Globus pallidus (tissue), 1 donor: ENCODE measurements around the gene TESK2.
"Not testable (repeated sequence)": the region's sequence is repeated elsewhere in the genome, so short reads cannot be mapped to it uniquely, and the experiment has no call there.

Source experiments
- DNase-seq: peaks from one replicate; pipeline ENCODE4 v3.0.0-alpha.2; 2015; ENCODE audit warnings: low spot score

The TESK2 gene, protein sequence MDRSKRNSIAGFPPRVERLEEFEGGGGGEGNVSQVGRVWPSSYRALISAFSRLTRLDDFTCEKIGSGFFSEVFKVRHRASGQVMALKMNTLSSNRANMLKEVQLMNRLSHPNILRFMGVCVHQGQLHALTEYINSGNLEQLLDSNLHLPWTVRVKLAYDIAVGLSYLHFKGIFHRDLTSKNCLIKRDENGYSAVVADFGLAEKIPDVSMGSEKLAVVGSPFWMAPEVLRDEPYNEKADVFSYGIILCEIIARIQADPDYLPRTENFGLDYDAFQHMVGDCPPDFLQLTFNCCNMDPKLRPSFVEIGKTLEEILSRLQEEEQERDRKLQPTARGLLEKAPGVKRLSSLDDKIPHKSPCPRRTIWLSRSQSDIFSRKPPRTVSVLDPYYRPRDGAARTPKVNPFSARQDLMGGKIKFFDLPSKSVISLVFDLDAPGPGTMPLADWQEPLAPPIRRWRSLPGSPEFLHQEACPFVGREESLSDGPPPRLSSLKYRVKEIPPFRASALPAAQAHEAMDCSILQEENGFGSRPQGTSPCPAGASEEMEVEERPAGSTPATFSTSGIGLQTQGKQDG

DNA sequence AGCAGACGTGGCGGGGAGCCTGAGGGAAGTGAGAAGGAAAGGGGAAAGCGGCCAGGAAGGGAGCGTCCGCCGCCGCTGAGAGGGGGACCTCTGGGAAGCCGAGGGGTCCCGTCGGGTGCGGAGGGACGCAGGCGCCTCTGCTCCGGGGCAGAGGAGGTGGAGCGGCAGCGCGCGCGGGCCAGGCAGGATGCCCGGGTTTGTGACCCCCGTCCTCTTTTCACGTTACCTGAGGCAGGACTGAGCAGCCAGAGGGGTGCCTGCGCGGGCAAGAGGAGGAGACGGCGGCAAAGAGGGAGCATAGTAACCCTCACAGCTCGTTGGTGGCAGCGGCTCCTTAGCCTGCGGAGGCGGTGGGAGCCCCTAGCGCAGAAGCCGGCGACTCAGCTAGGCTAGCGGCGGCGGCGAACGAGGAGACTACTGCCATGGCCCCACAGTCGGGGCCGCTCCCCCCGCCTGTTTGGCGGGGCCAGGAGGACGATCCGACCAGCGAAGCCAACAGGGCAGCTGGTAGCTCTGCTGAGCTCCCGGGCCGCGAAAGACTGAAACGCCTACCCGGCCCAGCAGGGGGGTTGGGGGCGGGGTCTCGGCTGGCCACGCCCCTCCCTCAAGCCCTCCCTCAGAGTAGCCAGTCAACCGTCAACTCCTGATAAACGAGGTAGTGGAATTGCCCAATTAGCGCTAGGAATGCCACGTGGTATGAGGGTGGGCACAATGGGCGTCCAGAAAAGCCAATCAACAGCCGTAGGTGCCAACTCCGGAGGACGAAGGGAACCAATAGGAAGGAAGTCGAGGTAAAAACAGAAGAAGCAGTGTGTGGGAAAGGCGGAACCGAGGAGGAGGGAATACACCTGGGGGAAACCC is at the start of gene TESK2:
TSS of gene TESK2 (minus strand) at position 538 of the 861 bp plus-strand sequence. CDS start 33,378 bp downstream, outside the sequence.
- peak; percentile 100 for DNase-seq

DNA sequence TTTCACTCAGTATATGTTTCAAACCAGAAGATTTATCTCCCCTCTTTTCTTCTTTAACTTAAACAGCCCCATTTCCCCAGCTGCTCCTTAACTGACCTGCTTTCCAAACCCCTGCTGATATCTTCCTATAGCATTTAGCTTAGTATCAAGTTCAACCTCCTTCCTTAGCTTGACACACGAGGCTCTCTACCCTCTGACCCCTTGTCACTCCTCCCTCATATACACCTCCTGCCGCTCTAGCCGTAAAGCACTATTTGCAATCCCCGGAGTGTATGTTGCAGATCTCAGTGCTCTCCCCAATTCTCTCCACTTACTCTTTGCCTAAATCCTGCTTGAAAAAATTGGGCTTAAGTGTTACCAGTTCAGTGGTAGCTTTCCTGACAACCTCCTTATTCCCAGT is 45.9 kb upstream of the TESK2 start:
- DNase-seq = no peak

DNA sequence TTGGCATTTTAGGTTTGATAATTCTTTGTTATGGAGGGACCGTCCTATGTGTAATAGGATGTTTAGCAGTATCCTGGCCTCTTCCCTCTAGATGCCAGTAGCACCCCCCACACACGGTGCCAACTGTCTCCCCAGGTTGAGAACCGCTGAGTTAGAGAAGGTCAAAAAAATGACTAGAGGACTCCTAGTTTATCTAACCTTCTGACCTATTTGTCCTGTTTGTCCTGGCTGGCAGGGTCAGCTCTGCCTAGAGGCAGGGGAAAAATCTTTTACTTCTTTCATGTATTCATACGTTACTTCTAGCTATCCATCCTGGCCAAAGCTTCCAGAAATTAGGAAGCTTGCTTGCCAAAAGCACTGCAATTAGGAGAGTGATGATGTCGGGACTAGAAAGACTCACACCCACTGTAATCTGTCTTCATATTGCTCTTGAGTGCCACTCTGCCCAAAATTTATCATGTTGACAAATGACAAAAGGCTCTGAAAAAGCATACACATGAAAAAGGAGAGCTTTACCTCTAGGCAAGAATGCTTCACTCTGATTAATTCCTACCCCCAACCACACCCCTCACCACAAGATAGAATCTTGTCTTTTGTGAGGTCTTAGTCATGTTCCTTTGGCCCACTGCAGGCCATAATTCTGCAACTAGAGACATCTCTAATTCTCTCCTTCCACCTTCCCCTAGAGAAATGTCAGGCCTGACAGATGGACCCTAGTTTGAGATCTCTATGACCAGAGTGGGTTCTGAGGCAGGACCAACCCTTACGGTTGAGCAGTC is 45.2 kb upstream of the TESK2 start:
- no peak for DNase-seq

DNA sequence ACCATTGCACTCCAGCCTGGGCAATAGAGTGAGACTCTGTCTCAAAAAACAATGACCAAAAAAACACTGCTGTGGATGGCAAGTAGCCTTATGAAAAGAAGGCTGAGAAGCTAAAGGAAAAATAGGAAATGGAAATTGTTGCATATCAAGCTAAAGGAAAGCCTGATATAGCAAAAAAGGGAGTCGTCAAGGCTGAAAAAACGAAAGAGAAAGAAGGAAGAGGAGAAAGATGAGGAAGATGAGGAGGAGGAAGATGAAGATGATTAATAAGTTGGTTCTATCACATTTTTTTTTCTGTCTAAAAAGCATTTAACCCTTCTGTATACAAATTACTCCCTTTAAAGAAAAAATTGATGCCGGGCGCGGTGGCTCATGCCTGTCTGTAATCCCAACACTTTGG is 40.9 kb upstream of the TESK2 start:
- DNase-seq = no peak

DNA sequence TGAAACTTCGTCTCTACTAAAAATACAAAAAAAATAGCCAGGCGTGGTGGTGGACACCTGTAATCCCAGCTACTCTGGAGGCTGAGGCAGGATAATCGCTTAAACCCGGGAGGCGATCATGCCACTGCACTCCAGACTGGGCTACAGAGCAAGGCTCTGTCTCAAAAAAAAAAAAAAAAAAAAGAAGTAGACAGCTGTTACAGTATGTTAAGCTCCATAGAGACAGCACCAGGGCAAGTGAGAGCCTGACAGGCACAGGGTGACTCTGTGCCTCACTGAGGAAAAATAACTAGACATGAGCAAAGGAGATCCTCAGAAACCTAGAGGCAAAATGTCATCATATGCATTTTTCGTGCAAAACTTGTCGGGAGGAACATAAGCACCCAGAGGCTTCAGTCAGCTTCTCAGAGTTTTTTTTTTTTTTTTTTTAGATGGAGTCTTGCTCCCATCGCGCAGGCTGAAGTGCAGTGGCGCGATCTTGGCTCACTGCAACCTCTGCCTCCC is 39.7 kb upstream of the TESK2 start:
- no peak for DNase-seq

DNA sequence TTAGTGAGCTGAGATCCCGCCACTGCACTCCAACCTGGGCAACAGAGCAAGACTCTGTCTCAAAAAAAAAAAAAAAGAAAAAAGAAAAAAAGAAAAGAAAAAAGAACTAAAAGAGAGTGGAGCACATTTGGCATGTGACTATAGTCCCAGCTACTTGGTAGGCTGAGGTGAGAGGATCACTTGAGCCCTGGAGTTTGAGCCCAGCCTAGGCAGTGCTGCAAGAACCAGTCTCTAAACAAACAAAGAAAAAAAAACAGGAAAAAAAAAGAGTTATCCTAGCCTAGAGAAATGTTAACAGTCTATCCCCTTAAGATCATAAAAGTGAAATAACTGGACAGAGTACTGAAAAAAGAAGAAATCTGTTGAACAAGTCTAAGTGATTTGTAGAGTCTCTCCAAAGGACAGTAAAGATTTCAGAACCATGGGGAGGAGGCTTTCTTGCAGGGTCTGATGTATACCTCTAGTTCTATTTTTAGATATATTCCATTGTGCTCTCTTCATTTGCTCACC is 35.2 kb upstream of the TESK2 start:
- DNase-seq = no peak

DNA sequence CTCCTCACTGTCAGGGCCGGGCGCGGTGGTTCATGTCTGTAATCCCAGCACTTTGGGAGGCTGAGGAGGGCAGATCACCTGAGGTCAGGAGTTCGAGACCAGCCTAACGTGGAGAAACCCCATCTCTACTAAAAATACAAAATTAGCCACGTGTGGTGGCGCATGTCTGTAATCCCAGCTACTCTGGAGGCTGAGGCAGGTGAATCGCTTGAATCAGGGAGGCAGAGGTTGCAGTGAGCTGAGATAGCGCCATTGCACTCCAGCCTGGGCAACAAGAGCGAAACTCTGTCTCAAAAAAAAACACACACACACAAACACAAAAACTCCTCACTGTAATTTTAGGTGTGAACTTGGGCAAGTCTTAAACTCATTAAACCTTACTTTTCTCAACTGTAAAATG is 33.0 kb upstream of the TESK2 start:
- DNase-seq = not testable (repeated sequence)

DNA sequence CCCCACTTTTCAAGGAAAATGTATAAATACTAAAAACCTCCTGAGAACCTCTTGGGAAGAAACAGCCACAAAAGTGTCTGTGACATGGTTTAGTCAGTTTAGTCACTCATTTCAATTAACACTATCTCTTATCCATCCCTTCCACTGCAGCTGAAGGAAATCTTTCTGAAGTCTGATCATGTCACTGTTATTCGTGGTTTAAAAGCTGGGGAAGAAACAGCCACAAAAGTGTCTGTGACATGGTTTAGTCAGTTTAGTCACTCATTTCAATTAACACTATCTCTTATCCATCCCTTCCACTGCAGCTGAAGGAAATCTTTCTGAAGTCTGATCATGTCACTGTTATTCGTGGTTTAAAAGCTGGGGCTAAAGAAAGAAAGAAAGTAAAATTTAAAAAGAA is 32.6 kb upstream of the TESK2 start:
- not testable (repeated sequence) for DNase-seq

DNA sequence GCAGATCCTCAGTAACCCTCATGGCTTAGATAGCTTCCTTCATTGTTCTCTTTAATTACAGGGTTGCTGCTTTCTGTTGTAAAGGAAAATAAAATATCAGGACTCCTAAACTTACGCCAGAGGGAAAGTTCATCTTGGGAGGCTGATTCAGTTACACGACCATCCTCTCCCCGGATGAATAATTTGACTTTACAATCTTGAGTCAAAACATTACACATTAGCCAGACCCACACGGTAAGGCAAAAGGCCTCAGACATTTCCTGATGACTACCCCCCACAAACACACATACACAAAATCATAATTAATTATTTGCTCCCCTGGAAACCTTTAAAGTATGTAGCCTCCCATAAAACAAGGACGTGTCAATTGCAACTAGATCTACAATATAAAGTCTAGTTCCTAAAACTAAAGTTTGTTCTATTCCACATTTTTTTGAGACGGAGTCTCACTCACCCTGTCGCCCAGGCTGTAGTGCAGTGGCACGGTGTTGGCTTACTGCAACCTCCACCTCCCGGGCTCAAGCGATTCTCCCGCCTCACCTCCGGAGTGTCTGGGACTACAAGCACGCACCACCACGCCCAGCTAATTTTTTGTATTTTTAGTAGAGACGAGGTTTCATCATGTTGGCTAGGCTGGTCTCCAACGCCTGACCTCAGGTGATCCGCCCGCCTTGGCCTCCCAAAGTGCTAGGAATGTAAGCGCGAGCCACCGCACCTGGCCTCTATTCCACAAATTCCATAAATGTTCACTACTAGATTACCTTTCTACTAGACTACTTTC is 31.6 kb upstream of the TESK2 start:
- DNase-seq = no peak

DNA sequence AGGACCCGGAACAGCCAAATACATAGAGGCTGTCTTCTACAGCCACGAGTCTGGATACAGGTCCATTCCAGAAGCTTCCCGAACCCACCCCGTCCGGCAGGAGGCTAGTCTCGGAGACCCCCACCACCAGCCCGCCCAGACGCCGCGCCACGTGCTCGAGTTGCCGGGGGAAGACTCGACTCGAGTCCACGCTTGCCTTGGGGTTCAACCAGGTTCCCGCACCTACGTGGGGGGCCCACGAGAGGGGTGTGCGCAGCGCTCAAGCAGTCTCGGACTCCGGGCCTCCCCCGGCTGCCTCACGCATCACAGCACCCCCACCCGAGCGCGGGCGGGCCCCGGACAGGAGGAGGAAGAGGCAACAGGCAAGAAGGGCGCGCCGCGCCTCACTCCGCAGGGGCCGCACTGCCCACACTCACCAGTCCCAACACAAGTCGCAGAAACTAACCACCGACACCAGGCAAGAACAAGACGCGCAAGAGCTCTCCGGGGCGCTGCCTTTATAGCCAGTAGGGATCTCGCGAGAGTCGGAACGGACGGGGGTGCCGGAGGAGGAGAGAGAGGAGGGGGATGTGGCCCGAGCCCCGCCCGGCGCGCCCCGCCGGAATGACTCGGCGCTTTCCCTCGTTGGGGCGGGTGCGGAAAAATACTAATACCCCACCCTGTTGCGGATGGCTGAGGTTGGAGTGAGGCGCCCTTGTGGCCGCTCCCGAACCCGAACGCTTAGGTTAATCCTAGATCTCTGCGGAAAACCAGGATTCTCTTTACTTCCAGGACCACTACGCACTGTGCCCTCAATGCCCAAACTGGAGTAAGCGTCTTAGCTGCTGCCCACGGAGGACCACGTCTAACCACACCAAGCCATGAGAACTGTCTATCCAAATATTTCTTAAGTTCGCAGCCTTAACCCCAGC is 30.7 kb upstream of the TESK2 start, which contains the start of gene PRDX1:
TSS of gene PRDX1 (minus strand) at position 472 of the 911 bp plus-strand sequence. CDS start 2,841 bp downstream, outside the sequence.
- peak; percentile 96 for DNase-seq

DNA sequence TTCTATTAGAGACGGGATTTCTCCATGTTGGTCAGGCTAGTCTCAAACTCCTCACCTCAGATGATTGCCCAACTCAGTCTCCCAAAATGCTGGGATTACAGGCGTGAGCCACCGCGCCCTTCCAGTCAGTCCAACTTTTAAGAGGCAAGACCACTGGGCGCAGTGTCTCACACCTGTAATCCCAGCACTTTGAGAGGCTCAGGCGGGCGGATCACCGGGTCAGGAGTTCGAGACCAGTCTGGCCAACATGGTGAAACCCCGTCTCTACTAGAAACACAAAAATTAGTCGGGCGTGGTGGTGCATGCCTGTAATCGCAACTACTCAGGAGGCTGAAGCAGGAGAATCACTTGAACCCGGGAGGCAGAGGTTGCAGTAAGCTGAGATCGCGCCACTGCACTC is 28.8 kb upstream of the TESK2 start:
- not testable (repeated sequence) for DNase-seq

DNA sequence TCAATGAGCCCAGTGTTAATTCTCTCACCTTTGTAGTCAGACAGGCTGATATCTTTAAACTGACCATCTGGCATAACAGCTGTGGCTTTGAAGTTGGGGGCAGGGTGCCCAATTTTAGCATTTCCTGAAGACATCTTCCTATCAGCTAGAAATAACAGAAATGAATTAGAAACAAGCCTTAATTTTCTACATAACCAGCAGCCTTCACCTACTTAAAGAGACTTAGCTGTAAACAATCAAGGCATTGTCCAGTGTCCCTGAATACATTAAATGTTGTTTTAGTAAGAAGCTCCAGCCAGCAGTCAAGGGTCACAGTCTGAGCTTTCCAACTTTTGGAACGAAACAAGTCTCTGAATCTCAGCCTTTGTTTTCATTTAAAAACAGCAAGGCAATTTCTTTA is 27.9 kb upstream of the TESK2 start:
- DNase-seq = peak; percentile 82

DNA sequence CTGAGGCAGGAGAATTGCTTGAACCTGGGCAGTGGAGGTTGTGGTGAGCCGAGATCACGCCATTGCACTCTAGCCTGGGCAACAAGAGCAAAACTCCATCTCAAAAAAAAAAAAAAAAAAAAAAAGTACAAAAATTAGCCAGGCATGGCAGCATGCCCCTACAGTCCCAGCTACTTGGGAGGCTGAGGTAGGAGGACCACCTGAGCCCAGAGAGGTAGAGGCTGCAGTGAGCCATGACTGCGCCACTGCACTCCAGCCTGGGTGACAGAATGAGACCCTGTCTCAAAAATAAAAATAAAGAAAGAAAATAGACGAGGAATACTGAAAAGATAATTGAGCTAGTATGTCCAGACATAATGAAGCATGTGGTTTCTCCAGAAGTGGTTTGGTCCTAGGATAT is 27.4 kb upstream of the TESK2 start:
- DNase-seq = not testable (repeated sequence)

DNA sequence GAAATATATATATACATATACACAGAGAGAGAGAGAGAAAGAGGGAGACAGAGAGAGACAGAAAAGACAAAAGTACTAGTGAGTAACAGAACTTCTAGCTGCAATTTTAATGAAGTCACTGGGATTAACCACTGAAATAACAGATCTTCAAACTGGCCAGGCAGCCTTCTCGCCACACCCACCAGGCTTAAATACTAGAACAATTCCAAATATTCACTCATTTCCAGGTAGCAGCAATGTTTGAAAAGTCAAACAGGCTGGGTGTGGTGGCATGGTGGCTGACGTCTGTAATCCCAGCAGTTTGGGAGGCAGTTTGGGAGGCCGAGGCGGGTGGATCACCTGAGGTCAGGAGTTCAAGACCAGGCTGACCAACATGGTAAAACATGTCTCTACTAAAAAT is 25.5 kb upstream of the TESK2 start:
- DNase-seq = no peak

DNA sequence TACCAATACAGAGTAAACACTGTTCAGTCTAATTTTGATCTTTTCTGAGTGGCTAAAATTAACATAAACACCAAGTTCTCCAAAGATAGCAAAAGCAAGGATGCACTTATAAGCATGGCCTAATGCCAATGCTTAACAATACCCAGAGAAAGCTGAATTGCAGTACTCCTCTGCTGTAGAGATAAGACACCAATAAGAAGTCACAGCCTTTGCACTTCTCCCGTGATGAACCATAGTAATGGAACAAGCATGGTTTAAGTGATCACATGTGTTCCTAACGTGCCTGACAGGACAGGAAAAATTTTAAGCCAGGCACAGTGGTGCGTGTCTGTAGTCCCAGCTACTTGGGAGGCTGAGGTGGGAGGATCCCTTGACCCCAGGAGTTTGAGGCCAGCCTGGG is 25.1 kb upstream of the TESK2 start:
- no peak for DNase-seq

DNA sequence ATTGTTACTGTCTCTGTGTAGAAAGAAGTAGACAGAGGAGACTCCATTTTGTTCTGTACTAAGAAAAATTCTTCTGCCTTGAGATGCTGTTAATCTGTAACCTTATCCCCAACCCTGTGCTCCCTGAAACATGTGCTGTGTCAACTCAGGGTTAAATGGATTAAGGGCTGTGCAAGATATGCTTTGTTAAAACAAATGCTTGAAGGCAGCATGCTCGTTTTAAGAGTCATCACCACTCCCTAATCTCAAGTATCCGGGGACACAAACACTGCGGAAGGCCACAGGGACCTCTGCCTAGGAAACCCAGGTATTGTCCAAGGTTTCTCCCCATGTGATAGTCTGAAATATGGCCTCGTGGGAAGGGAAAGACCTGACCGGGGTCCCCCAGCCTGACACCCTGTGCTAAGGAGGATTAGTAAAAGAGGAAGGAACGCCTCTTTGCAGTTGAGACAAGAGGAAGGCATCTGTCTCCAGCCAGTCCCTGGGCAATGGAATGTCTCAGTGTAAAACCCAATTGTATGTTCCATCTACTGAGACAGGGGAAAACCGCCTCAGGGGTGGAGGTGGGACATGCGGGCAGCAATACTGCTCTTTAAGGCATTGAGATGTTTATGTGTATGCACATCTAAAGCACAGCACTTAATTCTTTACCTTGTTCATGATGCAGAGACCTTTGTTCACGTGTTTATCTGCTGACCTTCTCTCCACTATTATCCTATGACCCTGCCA is 22.7 kb upstream of the TESK2 start:
- not testable (repeated sequence) for DNase-seq

DNA sequence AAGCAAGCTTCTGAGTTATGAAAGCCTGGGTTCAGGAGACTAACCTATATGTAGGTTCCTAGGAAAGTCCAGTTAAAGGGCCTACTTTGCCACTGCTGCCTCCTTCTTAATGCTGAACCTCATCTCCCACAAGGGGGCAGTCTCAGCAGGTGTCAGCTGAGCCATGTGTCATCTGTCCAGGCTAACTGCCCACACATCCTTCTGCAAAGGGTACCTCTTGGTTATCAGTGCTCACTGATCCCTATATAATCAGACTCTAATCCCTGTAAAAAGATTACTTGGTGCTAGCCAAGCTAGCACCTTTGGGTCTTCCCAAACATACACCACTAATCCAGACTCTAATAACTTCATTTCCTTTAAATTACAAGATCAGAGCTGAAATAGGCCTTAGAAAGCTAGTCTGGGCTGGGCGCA is 21.7 kb upstream of the TESK2 start:
- DNase-seq = peak; percentile 68

DNA sequence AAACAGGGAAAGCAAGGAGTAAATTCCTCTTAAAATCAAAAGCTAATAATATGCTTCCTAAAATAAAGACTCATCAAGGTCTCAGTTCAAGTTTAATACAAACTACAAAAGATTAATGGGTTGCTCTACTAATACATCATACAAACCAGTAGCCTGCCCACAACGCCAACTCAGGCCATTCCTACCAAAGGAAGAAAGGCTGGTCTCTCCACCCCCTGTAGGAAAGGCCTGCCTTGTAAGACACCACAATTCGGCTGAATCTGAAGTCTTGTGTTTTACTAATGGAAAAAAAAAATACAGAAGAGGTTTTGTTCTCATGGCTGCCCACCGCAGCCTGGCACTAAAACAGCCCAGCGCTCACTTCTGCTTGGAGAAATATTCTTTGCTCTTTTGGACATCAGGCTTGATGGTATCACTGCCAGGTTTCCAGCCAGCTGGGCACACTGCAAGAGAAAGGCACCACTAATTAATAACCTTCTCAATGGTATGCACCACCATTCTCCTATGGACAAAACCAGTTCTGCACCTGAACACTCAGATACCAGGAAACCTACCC is 20.1 kb upstream of the TESK2 start:
- DNase-seq = peak; percentile 71
